ENCODE data around the gene DLGAP4. TPM values are rescaled to one million over a fixed set of nuclear protein-coding genes. Genes with fewer than 3 reads are reported as not detected.
A peak's percentile ranks its signal among the peaks of the same experiment; 100 is the strongest.

Gene DLGAP4
- total RNA-seq, 1 donor from 2014 or later, result 99.1 TPM

DNA sequence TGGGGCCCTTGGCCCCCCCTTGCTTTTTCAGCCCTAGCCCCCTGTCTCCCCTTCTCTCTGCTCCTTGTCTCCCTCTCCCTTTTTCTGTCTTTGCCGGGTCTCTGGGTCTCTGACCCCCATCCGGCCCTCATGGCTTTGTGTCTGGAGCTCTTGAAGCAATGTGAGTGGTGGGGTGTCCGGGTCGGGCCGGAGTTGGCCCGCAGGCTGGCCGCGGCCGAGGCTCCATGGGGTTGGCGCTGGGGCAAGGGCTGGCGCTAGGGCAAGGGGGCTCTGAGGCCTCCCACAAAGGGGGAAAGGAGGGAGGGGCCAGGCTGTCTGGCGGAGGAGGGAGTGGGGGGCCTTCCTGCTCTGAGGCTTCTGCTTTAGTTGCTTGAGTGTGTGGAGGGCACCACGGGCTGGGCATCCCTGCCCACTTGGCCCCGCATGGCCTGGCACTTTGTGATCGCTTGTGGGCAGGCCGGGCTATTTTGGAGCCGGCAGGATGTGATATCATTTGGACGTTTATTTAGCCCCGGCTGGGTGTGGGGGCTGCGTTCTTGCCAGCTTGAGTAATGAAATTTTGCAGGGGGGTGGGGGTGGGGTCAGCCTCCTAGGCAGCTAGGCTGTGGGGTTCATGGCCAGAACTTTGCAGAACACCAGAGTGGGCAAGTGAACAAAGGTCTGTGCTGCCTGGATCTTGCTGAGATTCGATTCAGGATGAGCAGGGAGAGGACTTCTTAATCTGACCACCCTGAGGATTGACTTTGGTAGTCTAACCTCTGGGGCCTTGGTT is 156.5 kb downstream of the DLGAP4 start:
- Mint-ChIP-seq H3K4me3 (peak overlapping the region; percentile 94), H3K4me1 (peaks cover 43% of the 10 kb centered on the region), H3K27ac (peak overlapping the region; percentile 95), H3K27me3 (ENCODE audit: low read depth) (no peaks in the 10 kb centered on the region), H3K36me3 (no peaks in the 10 kb centered on the region), H3K9me3 (no peaks in the 10 kb centered on the region)
- DNase-seq (ENCODE audit: low spot score in 2 of 2, unreplicated experiment in 2 of 2), result no peak
- TF ChIP-seq, protein P1, sequence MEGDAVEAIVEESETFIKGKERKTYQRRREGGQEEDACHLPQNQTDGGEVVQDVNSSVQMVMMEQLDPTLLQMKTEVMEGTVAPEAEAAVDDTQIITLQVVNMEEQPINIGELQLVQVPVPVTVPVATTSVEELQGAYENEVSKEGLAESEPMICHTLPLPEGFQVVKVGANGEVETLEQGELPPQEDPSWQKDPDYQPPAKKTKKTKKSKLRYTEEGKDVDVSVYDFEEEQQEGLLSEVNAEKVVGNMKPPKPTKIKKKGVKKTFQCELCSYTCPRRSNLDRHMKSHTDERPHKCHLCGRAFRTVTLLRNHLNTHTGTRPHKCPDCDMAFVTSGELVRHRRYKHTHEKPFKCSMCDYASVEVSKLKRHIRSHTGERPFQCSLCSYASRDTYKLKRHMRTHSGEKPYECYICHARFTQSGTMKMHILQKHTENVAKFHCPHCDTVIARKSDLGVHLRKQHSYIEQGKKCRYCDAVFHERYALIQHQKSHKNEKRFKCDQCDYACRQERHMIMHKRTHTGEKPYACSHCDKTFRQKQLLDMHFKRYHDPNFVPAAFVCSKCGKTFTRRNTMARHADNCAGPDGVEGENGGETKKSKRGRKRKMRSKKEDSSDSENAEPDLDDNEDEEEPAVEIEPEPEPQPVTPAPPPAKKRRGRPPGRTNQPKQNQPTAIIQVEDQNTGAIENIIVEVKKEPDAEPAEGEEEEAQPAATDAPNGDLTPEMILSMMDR (IDR thresholded peaks at IDR 0.05; ENCODE audit: unreplicated experiment), result no peak

DNA sequence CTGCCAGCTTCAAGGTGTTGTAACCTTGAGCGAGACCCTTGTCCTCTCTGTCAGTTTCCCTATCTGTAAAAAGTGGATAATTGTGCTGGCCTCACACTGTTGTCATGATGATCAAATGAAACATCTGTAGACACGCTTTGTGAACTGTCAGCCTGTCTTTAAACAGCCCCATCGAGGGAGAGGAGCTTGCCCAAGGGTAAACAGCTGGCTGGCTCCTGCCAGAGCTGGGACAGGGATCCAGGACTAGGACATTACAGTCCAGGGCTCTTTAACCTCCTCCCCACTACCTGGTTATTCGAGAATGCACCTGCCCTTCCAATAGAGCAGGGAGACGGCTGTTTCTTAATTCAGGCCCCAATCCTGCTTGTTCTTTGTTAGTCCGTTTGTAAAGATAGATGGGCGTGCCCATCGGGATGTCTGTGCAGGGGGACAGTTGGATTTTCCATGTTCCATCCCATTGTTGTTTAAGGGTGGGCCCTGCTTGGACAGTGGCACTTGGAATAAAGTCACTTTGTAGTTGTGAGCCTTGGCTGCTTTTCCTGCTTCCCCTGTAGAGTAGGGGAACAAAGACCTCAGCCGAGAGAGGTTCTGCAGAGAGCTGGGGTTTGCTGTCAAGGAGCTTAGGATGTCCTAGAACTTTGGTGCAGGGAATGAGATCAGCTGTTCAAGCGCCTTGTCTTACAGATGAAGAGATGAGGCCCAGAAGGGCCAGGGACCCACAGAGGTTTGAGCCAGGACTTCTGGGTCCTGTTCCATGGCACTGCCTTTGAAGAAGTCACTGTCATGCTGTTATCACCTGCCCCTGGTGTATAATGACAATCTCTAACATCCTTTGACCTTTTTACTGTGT is 157.3 kb downstream of the DLGAP4 start:
- no peak for DNase-seq (ENCODE audit: low spot score in 2 of 2, unreplicated experiment in 2 of 2)
- H3K27me3 Mint-ChIP-seq (ENCODE audit: low read depth), result no peaks in the 10 kb centered on the region
- H3K27ac Mint-ChIP-seq, result peak overlapping the region; percentile 95
- peaks cover 51% of the 10 kb centered on the region for H3K4me1 Mint-ChIP-seq
- no peaks in the 10 kb centered on the region for H3K36me3 Mint-ChIP-seq
- TF ChIP-seq, protein P1 (IDR thresholded peaks at IDR 0.05; ENCODE audit: unreplicated experiment), result no peak
- H3K4me3 Mint-ChIP-seq, result peak overlapping the region; percentile 94
- no peaks in the 10 kb centered on the region for H3K9me3 Mint-ChIP-seq

DNA sequence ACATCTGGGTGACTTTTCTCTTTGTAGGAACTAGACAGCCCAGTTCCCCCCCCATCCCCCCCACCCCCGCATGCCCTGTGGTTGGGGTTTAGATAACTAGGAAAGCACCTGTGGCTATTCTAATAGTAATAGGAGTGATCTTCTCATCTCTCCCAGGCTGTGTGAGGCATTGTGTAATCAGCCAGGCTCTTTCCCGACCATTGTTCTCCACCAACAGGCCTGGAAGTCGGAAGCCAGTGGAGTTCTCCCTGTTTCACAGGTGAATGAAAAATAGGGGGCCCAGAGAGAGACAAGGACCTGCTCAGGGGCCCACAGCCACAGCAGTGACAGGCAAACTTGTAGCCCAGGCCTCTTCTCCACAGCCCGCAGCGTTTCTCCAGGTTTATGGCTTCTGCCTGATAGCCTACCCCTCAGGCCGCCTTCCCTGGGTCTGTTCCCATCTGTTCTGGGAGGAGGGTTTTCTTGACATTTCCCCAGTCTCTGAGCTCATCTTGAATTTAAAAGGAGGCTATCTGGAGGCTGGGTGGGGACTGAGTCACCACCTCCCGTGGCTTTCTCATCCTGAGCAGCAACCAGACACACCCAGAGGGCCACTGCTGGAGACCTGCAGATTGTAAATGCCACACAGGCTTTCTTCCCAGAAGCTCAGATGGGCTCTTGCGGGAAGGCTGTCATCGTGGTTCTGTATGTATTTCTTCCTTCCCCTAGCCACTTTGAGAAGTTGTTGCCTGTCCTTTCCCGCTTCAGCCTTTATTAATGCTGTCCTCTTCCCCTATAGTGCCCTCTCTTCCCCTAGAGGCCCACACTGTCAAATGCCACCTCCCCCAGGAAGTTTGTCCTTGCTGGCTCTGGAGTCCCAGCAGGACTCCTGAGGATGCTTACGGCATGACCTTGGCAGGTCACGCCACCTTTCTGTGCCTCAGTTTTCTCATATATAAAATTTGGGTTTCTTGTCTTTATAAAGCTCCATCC is 159.3 kb downstream of the DLGAP4 start:
- Mint-ChIP-seq H3K4me3 (peak overlapping the region; percentile 13), H3K27ac (peak overlapping the region; percentile 82), H3K27me3 (ENCODE audit: low read depth) (no peaks in the 10 kb centered on the region), H3K4me1 (peaks cover 61% of the 10 kb centered on the region), H3K9me3 (no peaks in the 10 kb centered on the region), H3K36me3 (no peaks in the 10 kb centered on the region)
- TF ChIP-seq, protein P1 (IDR thresholded peaks at IDR 0.05; ENCODE audit: unreplicated experiment), result no peak
- no peak for DNase-seq (ENCODE audit: low spot score in 2 of 2, unreplicated experiment in 2 of 2)

DNA sequence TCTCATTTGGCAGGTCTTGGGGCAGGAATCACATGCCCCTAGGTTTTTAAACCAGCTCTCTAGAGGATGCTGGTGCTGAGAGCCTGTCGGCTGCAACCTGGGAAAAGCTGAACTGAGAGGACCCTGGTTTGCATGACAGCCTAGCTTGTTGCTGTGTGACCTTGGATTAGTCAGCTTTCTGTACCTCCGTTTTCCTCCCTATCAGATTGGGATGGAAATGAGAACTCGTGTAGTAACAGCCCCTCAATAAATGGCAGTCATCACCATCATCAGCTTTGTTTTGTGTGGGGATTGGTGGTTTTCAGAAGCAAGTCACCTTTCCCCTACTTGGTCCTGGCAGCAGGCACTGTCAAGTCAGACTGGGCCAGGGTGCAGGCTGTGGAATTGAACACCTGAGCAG is 159.9 kb downstream of the DLGAP4 start:
- Mint-ChIP-seq H3K4me1 (peaks cover 60% of the 10 kb centered on the region), H3K27ac (peak overlapping the region; percentile 82), H3K9me3 (no peaks in the 10 kb centered on the region), H3K36me3 (no peaks in the 10 kb centered on the region), H3K4me3 (no peak overlapping the region), H3K27me3 (ENCODE audit: low read depth) (no peaks in the 10 kb centered on the region)
- TF ChIP-seq, protein P1 (IDR thresholded peaks at IDR 0.05; ENCODE audit: unreplicated experiment), result no peak
- no peak for DNase-seq (ENCODE audit: low spot score in 2 of 2, unreplicated experiment in 2 of 2)

Measured in mesothelial cell of epicardium (in vitro differentiated cells).